ENCODE measurements around the gene APEX1.
"Not testable (repeated sequence)": the region's sequence is repeated elsewhere in the genome, so short reads cannot be mapped to it uniquely, and the experiment has no call there.

The APEX1 gene

GRCh38 chr14:20435582-20436362, 19.3 kb upstream of the APEX1 start, which contains the start of gene KLHL33:
Gene KLHL33 (minus strand): TSS chr14:20436166. CDS start chr14:20435811, 355 bp downstream.
- H3K27ac ChIP-seq (ENCODE audit: insufficient read depth, low read depth, low read length, poor library complexity, severe bottlenecking): no peak within 1 kb of the TSS
- 91 to 93% methylated on average over 17 of the region's 17 CpGs for WGBS, 2 experiments
- no peaks in the 10 kb centered on the region for H3K9me3 ChIP-seq (ENCODE audit: control insufficient read depth, low read length)
- no peaks in the 10 kb centered on the region for H3K27me3 ChIP-seq (ENCODE audit: control insufficient read depth, insufficient read depth, low read length, poor library complexity, severe bottlenecking)
- H3K4me3 ChIP-seq (ENCODE audit: insufficient read depth, low read depth, low read length): no peak within 1 kb of the TSS
- H3K36me3 ChIP-seq (ENCODE audit: control insufficient read depth, insufficient read depth, low read length): no peaks in the 10 kb centered on the region
- H3K4me1 ChIP-seq (ENCODE audit: control insufficient read depth, insufficient read depth, low read length): no peaks in the 10 kb centered on the region

DNA sequence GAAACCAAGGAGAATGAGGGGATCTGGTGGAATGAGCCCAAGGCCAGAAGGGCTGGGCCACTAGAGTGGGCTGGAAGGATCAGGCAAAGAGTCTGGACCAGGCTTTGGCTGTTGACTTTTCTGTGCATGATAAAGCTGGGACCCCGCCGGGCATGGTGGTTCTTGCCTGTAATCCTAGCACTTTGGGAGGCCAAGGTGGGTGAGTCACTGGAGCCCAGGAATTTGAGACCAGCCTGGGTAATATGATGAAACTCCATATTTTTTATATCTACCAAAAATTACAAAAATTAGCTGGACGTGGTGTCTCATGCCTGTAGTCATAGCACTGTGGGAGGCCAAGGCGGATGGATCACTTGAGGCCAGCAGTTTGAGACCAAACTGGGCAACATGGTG, 18.7 kb upstream of the APEX1 start:
- Histone ChIP-seq H3K4me3 (ENCODE audit: insufficient read depth, low read depth, low read length) (no peak overlapping the region), H3K36me3 (ENCODE audit: control insufficient read depth, insufficient read depth, low read length) (no peaks in the 10 kb centered on the region), H3K4me1 (ENCODE audit: control insufficient read depth, insufficient read depth, low read length) (no peaks in the 10 kb centered on the region), H3K27me3 (ENCODE audit: control insufficient read depth, insufficient read depth, low read length, poor library complexity, severe bottlenecking) (no peaks in the 10 kb centered on the region), H3K27ac (ENCODE audit: insufficient read depth, low read depth, low read length, poor library complexity, severe bottlenecking) (no peak overlapping the region), H3K9me3 (ENCODE audit: control insufficient read depth, low read length) (no peaks in the 10 kb centered on the region)
- 88 to 89% methylated on average over 4 of the region's 4 CpGs for WGBS, 2 experiments

GRCh38 chr14:20438664-20439063, 16.4 kb upstream of the APEX1 start:
- no peaks in the 10 kb centered on the region for H3K36me3 ChIP-seq (ENCODE audit: control insufficient read depth, insufficient read depth, low read length)
- no peaks in the 10 kb centered on the region for H3K4me1 ChIP-seq (ENCODE audit: control insufficient read depth, insufficient read depth, low read length)
- H3K27ac ChIP-seq (ENCODE audit: insufficient read depth, low read depth, low read length, poor library complexity, severe bottlenecking): no peak overlapping the region
- H3K9me3 ChIP-seq (ENCODE audit: control insufficient read depth, low read length): no peaks in the 10 kb centered on the region
- no peaks in the 10 kb centered on the region for H3K27me3 ChIP-seq (ENCODE audit: control insufficient read depth, insufficient read depth, low read length, poor library complexity, severe bottlenecking)
- WGBS, 2 experiments: 95 to 98% methylated on average over 7 of the region's 7 CpGs
- no peak overlapping the region for H3K4me3 ChIP-seq (ENCODE audit: insufficient read depth, low read depth, low read length)

- no peaks in the 10 kb centered on the region for H3K4me1 ChIP-seq (ENCODE audit: control insufficient read depth, insufficient read depth, low read length)
- WGBS, 2 experiments: 91 to 92% methylated on average over 5 of the region's 5 CpGs
- H3K9me3 ChIP-seq (ENCODE audit: control insufficient read depth, low read length): no peaks in the 10 kb centered on the region
- H3K4me3 ChIP-seq (ENCODE audit: insufficient read depth, low read depth, low read length): no peak overlapping the region
- no peak overlapping the region for H3K27ac ChIP-seq (ENCODE audit: insufficient read depth, low read depth, low read length, poor library complexity, severe bottlenecking)
- no peaks in the 10 kb centered on the region for H3K36me3 ChIP-seq (ENCODE audit: control insufficient read depth, insufficient read depth, low read length)
- H3K27me3 ChIP-seq (ENCODE audit: control insufficient read depth, insufficient read depth, low read length, poor library complexity, severe bottlenecking): no peaks in the 10 kb centered on the region
Measured at GRCh38 chr14:20440465-20440864, 14.6 kb upstream of the APEX1 start.

- WGBS, 2 experiments: 89 to 95% methylated on average over 5 of the region's 5 CpGs
- Histone ChIP-seq H3K4me1 (ENCODE audit: control insufficient read depth, insufficient read depth, low read length) (no peaks in the 10 kb centered on the region), H3K4me3 (ENCODE audit: insufficient read depth, low read depth, low read length) (no peak overlapping the region), H3K9me3 (ENCODE audit: control insufficient read depth, low read length) (no peaks in the 10 kb centered on the region), H3K27me3 (ENCODE audit: control insufficient read depth, insufficient read depth, low read length, poor library complexity, severe bottlenecking) (no peaks in the 10 kb centered on the region), H3K27ac (ENCODE audit: insufficient read depth, low read depth, low read length, poor library complexity, severe bottlenecking) (no peak overlapping the region), H3K36me3 (ENCODE audit: control insufficient read depth, insufficient read depth, low read length) (peaks cover 1% of the 10 kb centered on the region)
Measured at GRCh38 chr14:20440882-20441281, 14.1 kb upstream of the APEX1 start.

GRCh38 chr14:20441461-20441860, 13.6 kb upstream of the APEX1 start:
- Histone ChIP-seq H3K27me3 (ENCODE audit: control insufficient read depth, insufficient read depth, low read length, poor library complexity, severe bottlenecking) (no peaks in the 10 kb centered on the region), H3K27ac (ENCODE audit: insufficient read depth, low read depth, low read length, poor library complexity, severe bottlenecking) (no peak overlapping the region), H3K9me3 (ENCODE audit: control insufficient read depth, low read length) (no peaks in the 10 kb centered on the region), H3K4me3 (ENCODE audit: insufficient read depth, low read depth, low read length) (no peak overlapping the region), H3K36me3 (ENCODE audit: control insufficient read depth, insufficient read depth, low read length) (peaks cover 7% of the 10 kb centered on the region), H3K4me1 (ENCODE audit: control insufficient read depth, insufficient read depth, low read length) (no peaks in the 10 kb centered on the region)
- 95 to 98% methylated on average over 2 of the region's 2 CpGs for WGBS, 2 experiments

DNA sequence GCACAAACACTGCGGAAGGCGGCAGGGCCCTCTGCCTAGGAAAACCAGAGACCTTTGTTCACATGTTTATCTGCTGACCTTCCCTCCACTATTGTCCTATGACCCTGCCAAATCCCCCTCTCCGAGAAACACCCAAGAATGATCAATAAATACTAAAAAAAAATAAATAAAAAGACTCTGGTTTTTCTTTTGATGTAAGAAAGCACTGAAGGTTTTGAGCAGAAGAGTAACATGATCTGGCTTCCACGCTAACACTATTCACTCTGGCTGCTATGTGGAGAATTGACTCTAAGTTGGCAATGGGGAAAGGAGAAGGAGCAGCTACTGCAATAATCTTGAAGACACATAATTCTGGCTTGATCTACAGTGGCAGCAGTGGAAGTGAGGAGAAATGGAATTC, 11.4 kb upstream of the APEX1 start:
- not testable (repeated sequence) for H3K4me1 ChIP-seq (ENCODE audit: control insufficient read depth, insufficient read depth, low read length); H3K27ac ChIP-seq (ENCODE audit: insufficient read depth, low read depth, low read length, poor library complexity, severe bottlenecking); H3K27me3 ChIP-seq (ENCODE audit: control insufficient read depth, insufficient read depth, low read length, poor library complexity, severe bottlenecking); H3K9me3 ChIP-seq (ENCODE audit: control insufficient read depth, low read length); H3K4me3 ChIP-seq (ENCODE audit: insufficient read depth, low read depth, low read length)
- 87 to 96% methylated on average over 1 to 2 of the region's 4 CpGs for WGBS, 2 experiments
- H3K36me3 ChIP-seq (ENCODE audit: control insufficient read depth, insufficient read depth, low read length): peaks cover 28% of the 10 kb centered on the region

DNA sequence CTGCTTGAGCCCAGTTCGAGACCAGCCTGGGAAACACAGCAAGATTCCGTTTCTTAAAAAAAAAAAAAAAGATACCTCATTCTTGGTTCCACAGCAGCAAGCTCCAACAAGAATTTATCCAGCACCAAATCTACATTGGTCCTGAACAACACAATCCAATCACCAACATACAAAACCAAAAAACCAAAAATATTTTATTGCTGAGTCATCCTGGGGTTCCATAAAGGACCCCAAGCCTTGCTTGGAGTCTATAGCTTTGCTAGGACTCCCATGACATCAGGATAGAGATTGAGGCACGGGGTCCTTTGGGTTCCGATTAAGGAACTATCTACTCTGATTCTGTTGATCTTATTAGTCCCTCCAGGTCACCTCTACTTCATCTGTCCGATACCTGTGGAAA, 8.1 kb upstream of the APEX1 start:
- 95 to 97% methylated on average over 5 of the region's 5 CpGs for WGBS, 2 experiments
- Histone ChIP-seq H3K9me3 (ENCODE audit: control insufficient read depth, low read length) (no peaks in the 10 kb centered on the region), H3K4me1 (ENCODE audit: control insufficient read depth, insufficient read depth, low read length) (no peaks in the 10 kb centered on the region), H3K27me3 (ENCODE audit: control insufficient read depth, insufficient read depth, low read length, poor library complexity, severe bottlenecking) (no peaks in the 10 kb centered on the region), H3K36me3 (ENCODE audit: control insufficient read depth, insufficient read depth, low read length) (peaks cover 48% of the 10 kb centered on the region), H3K27ac (ENCODE audit: insufficient read depth, low read depth, low read length, poor library complexity, severe bottlenecking) (no peak overlapping the region), H3K4me3 (ENCODE audit: insufficient read depth, low read depth, low read length) (no peak overlapping the region)

- Histone ChIP-seq H3K36me3 (ENCODE audit: control insufficient read depth, insufficient read depth, low read length) (peaks cover 50% of the 10 kb centered on the region), H3K4me1 (ENCODE audit: control insufficient read depth, insufficient read depth, low read length) (peaks cover 10% of the 10 kb centered on the region)
- H3K4me3 ChIP-seq (ENCODE audit: insufficient read depth, low read depth, low read length); H3K9me3 ChIP-seq (ENCODE audit: control insufficient read depth, low read length); H3K27ac ChIP-seq (ENCODE audit: insufficient read depth, low read depth, low read length, poor library complexity, severe bottlenecking); H3K27me3 ChIP-seq (ENCODE audit: control insufficient read depth, insufficient read depth, low read length, poor library complexity, severe bottlenecking): not testable (repeated sequence)
- WGBS, 2 experiments: 86 to 91% methylated on average over 8 of the region's 8 CpGs
Measured at GRCh38 chr14:20452831-20453230, 2.2 kb upstream of the APEX1 start.

DNA sequence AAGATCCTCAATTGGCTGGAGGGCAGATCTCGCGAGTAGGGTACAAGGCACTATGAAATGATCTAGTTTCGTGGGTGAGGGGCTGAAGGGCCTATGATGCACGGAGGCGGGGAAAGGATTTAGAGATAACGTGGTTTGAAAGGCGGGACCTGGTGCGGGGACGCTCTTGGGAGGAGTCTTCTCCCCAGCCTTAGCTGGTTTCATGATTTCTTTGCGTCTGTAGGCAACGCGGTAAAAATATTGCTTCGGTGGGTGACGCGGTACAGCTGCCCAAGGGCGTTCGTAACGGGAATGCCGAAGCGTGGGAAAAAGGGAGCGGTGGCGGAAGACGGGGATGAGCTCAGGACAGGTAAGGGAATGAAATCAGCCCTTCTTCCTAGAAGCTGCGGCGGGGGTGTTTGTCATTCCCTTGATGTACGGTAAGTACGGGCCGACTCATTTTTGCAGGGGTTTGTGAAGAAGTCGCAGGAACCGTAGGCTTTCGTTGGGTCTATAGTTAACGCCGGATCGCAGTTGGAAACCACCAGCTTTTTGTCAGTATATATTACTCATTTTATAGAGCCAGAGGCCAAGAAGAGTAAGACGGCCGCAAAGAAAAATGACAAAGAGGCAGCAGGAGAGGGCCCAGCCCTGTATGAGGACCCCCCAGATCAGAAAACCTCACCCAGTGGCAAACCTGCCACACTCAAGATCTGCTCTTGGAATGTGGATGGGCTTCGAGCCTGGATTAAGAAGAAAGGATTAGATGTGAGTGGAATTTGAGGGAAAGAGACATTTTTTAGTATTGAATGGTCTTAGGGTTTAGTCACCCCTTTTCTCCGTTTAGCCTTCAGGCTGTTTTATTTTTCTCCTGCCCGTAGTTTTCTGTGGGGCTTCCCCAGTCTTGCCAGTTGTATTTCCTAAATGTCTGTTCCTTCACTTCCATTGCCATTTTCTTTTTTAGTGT, 602 bp downstream of the APEX1 start:
- Histone ChIP-seq H3K27me3 (ENCODE audit: control insufficient read depth, insufficient read depth, low read length, poor library complexity, severe bottlenecking) (no peaks in the 10 kb centered on the region), H3K4me3 (ENCODE audit: insufficient read depth, low read depth, low read length) (peak overlapping the region; percentile 70), H3K4me1 (ENCODE audit: control insufficient read depth, insufficient read depth, low read length) (peaks cover 18% of the 10 kb centered on the region), H3K36me3 (ENCODE audit: control insufficient read depth, insufficient read depth, low read length) (peaks cover 34% of the 10 kb centered on the region), H3K9me3 (ENCODE audit: control insufficient read depth, low read length) (no peaks in the 10 kb centered on the region), H3K27ac (ENCODE audit: insufficient read depth, low read depth, low read length, poor library complexity, severe bottlenecking) (peak overlapping the region; percentile 98)
- 3% methylated on average over 39 of the region's 39 CpGs for WGBS, 2 experiments
